DND-41 (cell line): Measurements from ENCODE around the gene CLEC4E.

ENCODE experiments used
- ATAC-seq: fragments of 200-7000 bp; cut with Tn5 transposase; 3 replicates; pipeline ENCODE4 v1.9.1; 2021; ENCODE audit warnings: low read depth; ENCODE audit not compliant: insufficient read depth
- DNase-seq: peaks from one replicate; pipeline ENCODE4 v3.0.0-alpha.2; 2020
- H2AFZ ChIP-seq: 2 replicates; pipeline ENCODE4 v1.6.0; 2012; ENCODE audit warnings: low read depth, low read length
- H3K27ac ChIP-seq: 2 replicates; pipeline ENCODE4 v1.5.1; 2012; ENCODE audit warnings: low read length, inconsistent platforms
- H3K27me3 ChIP-seq: fragments of 200-600 bp; sonication (generic); 2 replicates; pipeline ENCODE4 v1.6.0; 2012; ENCODE audit warnings: low read length, mild to moderate bottlenecking, inconsistent platforms; ENCODE audit not compliant: insufficient read depth, poor library complexity
- H3K36me3 ChIP-seq: 2 replicates; pipeline ENCODE4 v1.5.1; 2012; ENCODE audit warnings: low read length, inconsistent platforms; ENCODE audit not compliant: insufficient read depth
- H3K4me1 ChIP-seq: 2 replicates; pipeline ENCODE4 v1.5.1; 2012; ENCODE audit warnings: mild to moderate bottlenecking, low read length; ENCODE audit not compliant: insufficient read depth
- H3K4me2 ChIP-seq: 2 replicates; pipeline ENCODE4 v1.6.0; 2012; ENCODE audit warnings: mild to moderate bottlenecking, moderate library complexity, low read length, inconsistent platforms; ENCODE audit not compliant: insufficient read depth
- H3K4me3 ChIP-seq, 2 experiments: fragments of 200-600 bp in 1 of 2; shearing (Covaris generic) in 1 of 2; 2 replicates each; pipeline ENCODE4 v1.5.1; 2012 to 2016; ENCODE audit warnings: inconsistent platforms in 2 of 2, low read length in 2 of 2, mild to moderate bottlenecking in 2 of 2, low read depth in 1 of 2, moderate library complexity in 1 of 2
- H3K79me2 ChIP-seq: 2 replicates; pipeline ENCODE4 v1.6.0; 2012; ENCODE audit warnings: low read length, inconsistent platforms; ENCODE audit not compliant: insufficient read depth
- H3K9ac ChIP-seq: 2 replicates; pipeline ENCODE4 v1.6.0; 2012; ENCODE audit warnings: low read depth, mild to moderate bottlenecking, inconsistent platforms, low read length, moderate library complexity
- H3K9me3 ChIP-seq: 2 replicates; pipeline ENCODE4 v1.5.1; 2012; ENCODE audit warnings: low read length, moderate library complexity, mild to moderate bottlenecking, inconsistent platforms; ENCODE audit not compliant: insufficient read depth, severe bottlenecking
- H4K20me1 ChIP-seq: 2 replicates; pipeline ENCODE4 v1.6.0; 2012; ENCODE audit warnings: low read length; ENCODE audit not compliant: insufficient read depth
- CTCF ChIP-seq: IDR thresholded peaks from 2 replicates; pipeline ENCODE4 v1.5.1; 2012; ENCODE audit warnings: borderline replicate concordance, low read length, moderate library complexity, mild to moderate bottlenecking; ENCODE audit not compliant: poor library complexity, severe bottlenecking; ENCODE audit errors: extremely low read depth
- EZH2 ChIP-seq: IDR thresholded peaks from 3 replicates; pipeline ENCODE4 v1.6.1; 2012; ENCODE audit warnings: borderline replicate concordance, low read depth, mild to moderate bottlenecking, moderate library complexity, low read length, inconsistent platforms; ENCODE audit not compliant: severe bottlenecking

Gene CLEC4E

GRCh38 chr12:8581098-8581784 lies 40.5 kb upstream of the CLEC4E start:
- H2AFZ ChIP-seq, result no peak overlapping the region

GRCh38 chr12:8577879-8578278 lies 37.2 kb upstream of the CLEC4E start:
- H3K4me1 ChIP-seq, result no peaks in the 10 kb centered on the region
- H2AFZ ChIP-seq, result no peak overlapping the region
- no peak overlapping the region for H3K4me2 ChIP-seq
- no peak overlapping the region for H3K27ac ChIP-seq
- DNase-seq (no peak), ATAC-seq (no peak)
- H3K27me3 ChIP-seq, result peaks cover 11% of the 10 kb centered on the region
- no peaks in the 10 kb centered on the region for H3K9me3 ChIP-seq
- TF ChIP-seq CTCF, result no peak
- H3K79me2 ChIP-seq, result no peaks in the 10 kb centered on the region
- no peak overlapping the region for H3K4me3 ChIP-seq
- H3K36me3 ChIP-seq, result no peaks in the 10 kb centered on the region
- no peaks in the 10 kb centered on the region for H4K20me1 ChIP-seq
- no peak overlapping the region for H3K9ac ChIP-seq

More at GRCh38 chr12:8581098-8581784, 40.5 kb upstream of the CLEC4E start:
- no peaks in the 10 kb centered on the region for H3K36me3 ChIP-seq
- no peak overlapping the region for H3K4me3 ChIP-seq
- no peak overlapping the region for H3K9ac ChIP-seq
- ATAC-seq, result no peak
- H3K4me1 ChIP-seq, result no peaks in the 10 kb centered on the region
- DNase-seq, result no peak
- no peak overlapping the region for H3K27ac ChIP-seq
- H3K27me3 ChIP-seq, result peaks cover 3% of the 10 kb centered on the region
- no peaks in the 10 kb centered on the region for H4K20me1 ChIP-seq
- H3K79me2 ChIP-seq, result no peaks in the 10 kb centered on the region
- no peaks in the 10 kb centered on the region for H3K9me3 ChIP-seq
- no peak overlapping the region for H3K4me2 ChIP-seq
- TF ChIP-seq EZH2, result no peak
- TF ChIP-seq CTCF, result no peak

GRCh38 chr12:8572507-8572906 lies 31.8 kb upstream of the CLEC4E start:
- ATAC-seq, result no peak
- Histone ChIP-seq H3K27ac (no peak overlapping the region), H3K4me2 (no peak overlapping the region)

More at GRCh38 chr12:8572507-8572906, 31.8 kb upstream of the CLEC4E start:
- no peak for DNase-seq
- H2AFZ ChIP-seq, result no peak overlapping the region
- no peak overlapping the region for H3K4me3 ChIP-seq
- H3K9ac ChIP-seq, result no peak overlapping the region
- peaks cover 3% of the 10 kb centered on the region for H3K9me3 ChIP-seq
- H3K79me2 ChIP-seq, result no peaks in the 10 kb centered on the region
- peaks cover 8% of the 10 kb centered on the region for H3K27me3 ChIP-seq
- no peaks in the 10 kb centered on the region for H3K4me1 ChIP-seq
- no peaks in the 10 kb centered on the region for H3K36me3 ChIP-seq
- H4K20me1 ChIP-seq, result no peaks in the 10 kb centered on the region
- no peak for TF ChIP-seq EZH2
- TF ChIP-seq CTCF, result no peak
